GM19023 (cell line): ENCODE results near the gene SUPT6H.
A peak's percentile ranks its signal among the peaks of the same experiment; 100 is the strongest.
"Not testable (repeated sequence)": the region's sequence is repeated elsewhere in the genome, so short reads cannot be mapped to it uniquely, and the experiment has no call there.

ENCODE experiments used
- ATAC-seq: cut with Tn5 transposase; IDR thresholded peaks from one replicate; pipeline ENCODE4 v1.9.1; 2021; ENCODE audit warnings: mild to moderate bottlenecking, moderate library complexity; ENCODE audit not compliant: unreplicated experiment

Gene SUPT6H

GRCh38 chr17:28734712-28735241, 72.8 kb downstream of the SUPT6H start:
- no peak for ATAC-seq

- ATAC-seq, result no peak
Measured at GRCh38 chr17:28735242-28735722, 73.3 kb downstream of the SUPT6H start.

- ATAC-seq, result not testable (repeated sequence)
Measured at GRCh38 chr17:28735913-28736769, 74.1 kb downstream of the SUPT6H start.

- ATAC-seq, result no peak
Measured at GRCh38 chr17:28737316-28737715, 75.3 kb downstream of the SUPT6H start.

GRCh38 chr17:28737770-28738679, 76.0 kb downstream of the SUPT6H start:
- peak; percentile 69 for ATAC-seq

- no peak for ATAC-seq
Measured at GRCh38 chr17:28738680-28739384, 76.8 kb downstream of the SUPT6H start.

GRCh38 chr17:28740406-28741357, 78.7 kb downstream of the SUPT6H start:
- ATAC-seq, result no peak

GRCh38 chr17:28741358-28742349, 79.6 kb downstream of the SUPT6H start:
- ATAC-seq, result no peak

GRCh38 chr17:28743243-28744103, 81.5 kb downstream of the SUPT6H start, which contains the start of gene TRAF4:
Gene TRAF4 (plus strand): TSS chr17:28744011. CDS start chr17:28744113, 102 bp downstream.
- ATAC-seq, result peak; percentile 68

GRCh38 chr17:28744104-28744971, 82.3 kb downstream of the SUPT6H start:
- ATAC-seq, result peak; percentile 35

- ATAC-seq, result no peak
Measured at GRCh38 chr17:28744972-28745785, 83.2 kb downstream of the SUPT6H start.

GRCh38 chr17:28745786-28746411, 83.9 kb downstream of the SUPT6H start:
- ATAC-seq, result no peak

GRCh38 chr17:28746611-28747050, 84.6 kb downstream of the SUPT6H start:
- ATAC-seq, result no peak

- ATAC-seq, result no peak
Measured at GRCh38 chr17:28747051-28747691, 85.2 kb downstream of the SUPT6H start.
